IPS-18c (cell line): ENCODE data around the gene CYCS.
A peak's percentile ranks its signal among the peaks of the same experiment; 100 is the strongest.
"Not testable (repeated sequence)": the region's sequence is repeated elsewhere in the genome, so short reads cannot be mapped to it uniquely, and the experiment has no call there.

Source experiments
- H3K4me3 ChIP-seq: 2 replicates; pipeline ENCODE4 v1.7.0; 2013; ENCODE audit warnings: low read depth, mild to moderate bottlenecking, low read length, moderate library complexity; ENCODE audit not compliant: insufficient read depth
- H3K9me3 ChIP-seq: one replicate; pipeline ENCODE4 v1.6.1; 2013; ENCODE audit warnings: mild to moderate bottlenecking, low read length, moderate library complexity; ENCODE audit not compliant: control insufficient read depth, insufficient read depth

The CYCS gene

GRCh38 chr7:25125137-25125946, at the start of gene CYCS:
Gene CYCS (minus strand): TSS chr7:25125260. CDS start chr7:25124119, 1,141 bp downstream.
- Histone ChIP-seq H3K9me3 (no peaks in the 10 kb centered on the region), H3K4me3 (peak within 1 kb of the TSS; percentile 74)

GRCh38 chr7:25173184-25173583, 48.1 kb upstream of the CYCS start:
- Histone ChIP-seq H3K4me3 (no peak overlapping the region), H3K9me3 (no peaks in the 10 kb centered on the region)

DNA sequence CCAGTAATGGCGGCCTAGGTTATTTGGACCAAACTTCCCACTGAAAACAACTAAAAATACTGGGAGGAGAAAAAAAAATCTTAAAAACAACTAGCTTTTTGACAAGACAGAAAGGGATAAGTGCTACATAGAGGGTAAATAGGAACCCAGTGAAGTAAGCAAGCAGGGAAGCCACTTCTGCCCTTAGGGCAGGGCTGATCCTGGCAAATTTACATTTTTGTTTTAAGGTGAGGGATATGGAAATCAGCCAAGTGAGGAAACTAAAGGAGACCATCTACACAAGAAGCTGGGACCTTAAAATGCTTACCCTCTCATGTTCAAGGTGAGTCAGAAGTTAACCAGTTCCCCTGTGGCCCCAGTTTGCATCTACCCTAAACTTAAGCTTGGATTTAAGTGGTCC, 46.5 kb upstream of the CYCS start:
- H3K4me3 ChIP-seq, result no peak overlapping the region
- no peaks in the 10 kb centered on the region for H3K9me3 ChIP-seq

- H3K9me3 ChIP-seq, result no peaks in the 10 kb centered on the region
- no peak overlapping the region for H3K4me3 ChIP-seq
Measured at GRCh38 chr7:25171071-25171470, 46.0 kb upstream of the CYCS start.

DNA sequence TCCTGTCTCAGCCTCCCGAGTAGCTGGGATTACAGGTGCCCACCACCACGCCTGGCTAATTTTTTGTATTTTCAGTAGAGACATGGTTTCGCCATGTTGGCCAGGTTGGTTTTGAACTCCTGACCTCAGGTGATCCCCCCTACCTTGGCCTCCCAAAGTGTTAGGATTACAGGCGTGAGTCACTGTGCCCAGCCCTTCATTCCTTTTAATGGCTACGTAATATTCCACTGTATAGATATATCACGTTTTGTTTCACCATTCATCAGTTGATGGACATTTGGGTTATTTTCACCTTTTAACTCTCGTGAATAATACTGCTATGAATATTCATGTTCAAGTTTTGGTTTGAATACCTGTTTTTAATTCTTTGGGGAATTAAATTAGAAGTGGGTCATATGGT, 44.6 kb upstream of the CYCS start:
- Histone ChIP-seq H3K4me3 (no peak overlapping the region), H3K9me3 (no peaks in the 10 kb centered on the region)

DNA sequence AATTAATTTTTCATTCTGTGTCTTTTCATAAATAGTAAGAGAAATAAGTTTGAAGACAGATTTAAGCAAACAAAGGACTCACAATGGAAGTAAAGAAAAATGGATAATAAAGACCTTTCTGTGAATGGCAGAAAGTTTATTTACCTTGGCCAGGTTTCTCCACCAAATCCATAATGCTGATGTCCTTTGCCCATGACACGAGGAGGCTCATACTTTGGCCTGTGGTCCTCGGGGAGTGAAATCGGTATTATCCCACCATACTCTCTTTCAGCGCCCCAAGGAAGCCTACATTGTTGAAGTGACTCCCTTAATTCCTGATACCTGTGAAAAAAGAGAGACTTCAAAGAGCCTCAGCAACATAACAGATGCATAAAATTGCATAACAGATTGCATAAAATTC, 43.1 kb upstream of the CYCS start:
- H3K9me3 ChIP-seq, result no peaks in the 10 kb centered on the region
- H3K4me3 ChIP-seq, result no peak overlapping the region

DNA sequence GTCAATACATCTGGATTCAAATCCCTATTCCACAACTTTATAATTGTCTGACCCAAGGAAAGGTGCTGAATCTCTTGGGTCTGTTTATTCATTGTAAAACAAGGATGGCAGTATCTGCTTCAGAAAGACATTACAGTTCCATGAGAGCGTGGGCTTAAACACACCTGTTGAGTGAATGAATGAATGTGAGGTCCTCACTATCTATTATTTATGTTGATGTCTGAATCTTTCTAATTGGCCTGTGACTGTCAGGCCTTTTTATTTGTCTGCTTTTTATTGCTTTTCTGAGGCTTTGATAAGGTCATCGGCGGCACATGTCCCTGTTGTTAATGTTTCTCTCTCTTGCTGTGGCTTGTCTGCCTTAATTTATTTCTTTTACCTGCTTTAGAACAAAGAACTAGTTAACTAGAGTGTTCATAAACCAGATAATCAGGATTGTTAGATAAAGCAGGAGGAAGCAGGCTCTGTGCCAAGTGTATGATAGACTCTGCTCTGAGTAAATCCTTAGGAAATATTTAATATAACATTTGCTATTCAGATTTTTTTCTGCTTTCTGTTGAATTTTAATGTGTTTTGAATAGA, 42.3 kb upstream of the CYCS start:
- Histone ChIP-seq H3K4me3 (no peak overlapping the region), H3K9me3 (no peaks in the 10 kb centered on the region)

- H3K4me3 ChIP-seq, H3K9me3 ChIP-seq: not testable (repeated sequence)
Measured at GRCh38 chr7:25159983-25160596, 35.0 kb upstream of the CYCS start.

DNA sequence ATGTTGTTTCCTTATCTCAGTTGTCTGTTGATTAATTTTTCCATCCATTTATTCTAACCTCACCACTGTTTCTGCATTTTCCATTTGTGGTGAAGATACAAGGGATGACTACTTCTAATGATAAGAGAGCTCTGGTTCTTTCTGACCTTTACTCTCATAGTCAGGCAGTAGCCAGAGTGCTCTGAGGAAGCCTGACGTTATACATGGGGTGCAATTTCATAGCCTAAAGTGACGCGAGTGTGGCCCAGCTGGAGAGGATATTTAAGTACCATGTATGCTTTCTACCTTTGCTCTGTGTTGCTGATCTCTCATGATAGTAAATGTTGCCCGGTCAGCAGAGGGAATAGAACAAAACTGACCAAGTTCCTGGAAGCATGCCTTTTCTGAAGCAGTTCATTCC, 33.9 kb upstream of the CYCS start:
- H3K9me3 ChIP-seq, result no peaks in the 10 kb centered on the region
- H3K4me3 ChIP-seq, result no peak overlapping the region

DNA sequence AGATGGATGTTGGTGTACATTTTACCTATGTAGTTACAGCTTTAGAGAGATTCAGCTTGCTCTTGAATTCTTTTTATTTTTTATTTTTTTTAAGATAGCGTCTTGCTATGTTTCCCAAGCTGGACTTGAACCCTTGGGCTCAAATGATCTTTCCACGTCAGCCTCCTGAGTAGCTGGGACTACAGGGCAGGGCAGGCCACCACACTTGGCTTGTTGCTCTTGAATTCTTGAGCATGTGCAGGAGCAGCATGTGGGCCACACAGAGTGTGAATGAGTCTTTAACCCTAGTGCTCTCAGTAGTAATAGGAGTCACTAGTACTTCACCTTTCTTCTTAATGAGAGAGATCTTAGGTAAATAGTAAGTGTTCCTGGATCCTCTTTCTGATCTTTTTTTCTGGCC, 26.7 kb upstream of the CYCS start:
- H3K4me3 ChIP-seq, result no peak overlapping the region
- H3K9me3 ChIP-seq, result no peaks in the 10 kb centered on the region

DNA sequence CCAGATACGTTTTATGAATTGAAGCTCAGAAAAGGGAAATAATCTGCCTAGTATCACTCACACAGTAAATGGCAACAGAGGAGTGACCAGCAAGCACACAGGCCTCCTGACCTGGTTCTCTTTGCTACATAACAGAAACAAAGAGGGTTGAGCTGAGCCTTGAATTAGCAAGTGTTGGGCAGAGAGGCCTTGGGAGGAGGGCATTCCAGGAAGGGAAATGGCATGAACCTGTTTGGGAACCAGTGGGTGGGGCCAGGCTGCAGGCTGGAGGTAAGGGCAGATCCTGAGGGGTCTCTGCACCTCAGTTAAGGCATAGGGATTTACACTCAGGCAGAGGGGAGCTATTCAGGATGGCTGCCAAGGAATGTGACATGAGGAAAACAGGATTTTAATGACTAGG, 24.8 kb upstream of the CYCS start:
- Histone ChIP-seq H3K9me3 (no peaks in the 10 kb centered on the region), H3K4me3 (no peak overlapping the region)

DNA sequence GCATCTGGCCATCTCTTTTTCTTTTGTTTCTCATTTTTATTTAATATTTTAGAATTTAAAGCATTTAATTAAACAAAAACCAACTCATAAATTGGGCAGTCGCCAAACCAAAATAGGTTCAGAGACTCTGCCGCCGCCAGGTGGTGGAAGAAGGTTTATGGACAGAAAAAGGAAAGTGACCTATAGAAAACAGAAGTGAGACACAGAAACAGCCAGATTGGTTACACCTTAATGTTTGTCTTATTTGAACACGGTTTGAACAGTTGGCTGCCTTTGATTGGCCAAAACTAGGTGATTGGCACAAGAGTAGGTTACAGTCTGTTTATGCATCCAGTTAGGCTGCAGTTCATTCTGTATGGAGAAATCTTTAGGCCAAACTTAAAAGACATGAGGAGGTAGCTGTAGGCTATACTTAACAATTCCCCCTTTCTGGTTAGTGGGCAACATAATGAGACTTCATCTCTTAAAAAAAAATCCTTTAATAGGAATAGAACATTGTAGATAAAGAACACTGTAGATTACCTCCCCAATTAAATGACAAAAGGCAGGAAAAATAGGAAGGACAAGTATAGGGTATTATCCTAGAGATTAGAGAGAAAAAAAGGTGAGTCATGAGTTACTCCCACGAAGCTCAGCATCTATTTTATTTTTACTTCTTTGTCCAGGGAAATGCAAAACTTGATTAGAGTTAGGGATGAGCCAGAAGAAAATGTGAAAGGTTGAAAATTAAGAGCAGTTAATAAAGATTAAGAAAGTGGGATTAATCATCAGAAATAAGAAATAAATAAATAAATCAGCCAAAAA, 23.9 kb upstream of the CYCS start:
- Histone ChIP-seq H3K4me3 (no peak overlapping the region), H3K9me3 (no peaks in the 10 kb centered on the region)

- Histone ChIP-seq H3K4me3 (no peak overlapping the region), H3K9me3 (no peaks in the 10 kb centered on the region)
Measured at GRCh38 chr7:25143763-25144162, 18.7 kb upstream of the CYCS start.

- Histone ChIP-seq H3K9me3 (no peaks in the 10 kb centered on the region), H3K4me3 (no peak overlapping the region)
Measured at GRCh38 chr7:25139536-25139935, 14.5 kb upstream of the CYCS start.

DNA sequence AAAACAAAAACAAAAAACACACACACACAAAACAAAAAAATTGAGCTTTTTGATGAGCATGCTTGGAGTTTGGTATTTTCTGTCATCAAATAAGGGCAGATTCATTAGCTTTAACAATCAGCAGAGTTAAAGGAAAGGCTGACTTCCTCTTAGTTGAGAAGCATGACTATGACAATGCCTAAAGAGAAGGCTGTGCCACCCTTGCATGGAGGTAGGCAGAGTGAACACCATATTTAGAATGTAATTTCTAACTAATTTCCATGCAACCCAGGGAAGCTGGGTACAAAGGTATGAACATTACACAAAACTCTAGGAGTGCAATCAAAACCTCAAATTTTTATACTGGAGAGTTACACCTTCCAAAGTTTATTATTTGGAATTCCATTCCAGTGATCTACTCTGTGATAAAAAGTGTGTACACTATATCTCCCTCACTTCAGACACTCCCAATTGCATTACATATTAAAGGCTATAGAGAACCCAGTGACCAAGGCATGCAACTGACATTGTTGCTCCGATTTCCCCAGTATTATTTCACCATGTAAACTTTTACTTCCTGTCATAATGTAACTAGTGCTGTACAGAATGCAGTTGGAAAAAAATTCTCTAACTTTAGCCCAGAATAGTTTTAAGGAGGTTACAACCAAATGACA, 9.4 kb upstream of the CYCS start:
- Histone ChIP-seq H3K9me3 (no peaks in the 10 kb centered on the region), H3K4me3 (no peak overlapping the region)

- H3K4me3 ChIP-seq, result no peak overlapping the region
Measured at GRCh38 chr7:25132430-25132829, 7.4 kb upstream of the CYCS start.

DNA sequence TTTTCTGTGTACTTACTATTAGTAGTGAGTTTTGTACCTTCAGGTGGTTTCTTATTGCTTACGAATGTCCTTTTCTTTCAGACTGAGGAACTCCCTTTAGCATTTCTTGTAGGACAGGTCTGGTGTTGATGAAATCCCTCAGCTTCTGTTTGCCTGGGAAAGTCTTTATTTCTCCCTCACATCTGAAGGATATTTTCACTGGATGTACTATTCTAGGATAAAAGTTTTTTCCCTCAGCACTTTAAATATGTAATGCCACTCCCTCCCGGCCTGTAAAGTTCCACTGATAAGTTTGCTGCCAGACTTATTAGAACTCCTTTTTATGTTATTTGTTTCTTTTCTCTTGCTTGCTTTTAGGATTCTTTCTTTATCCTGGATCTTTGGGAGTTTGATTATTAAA, 1.7 kb upstream of the CYCS start:
- H3K9me3 ChIP-seq, result no peaks in the 10 kb centered on the region

More at GRCh38 chr7:25132430-25132829, 7.4 kb upstream of the CYCS start:
- H3K9me3 ChIP-seq, result no peaks in the 10 kb centered on the region

More for the DNA sequence above, 1.7 kb upstream of the CYCS start:
- no peak overlapping the region for H3K4me3 ChIP-seq
